Measurements from ENCODE around the gene SPRR2A. TPM values are rescaled to one million over a fixed set of nuclear protein-coding genes. Genes with fewer than 3 reads are reported as not detected.

SPRR2A gene
- total and polyA plus RNA-seq, 2 of the 8 experiments (the other 6 are each of a cell fraction or from before 2014, with no cell fraction given) = not detected

- no peak within 1 kb of the TSS for H3K27ac ChIP-seq (ENCODE audit: low read depth, low read length)
- no peaks in the 10 kb centered on the region for H3K9me3 ChIP-seq (ENCODE audit: insufficient read depth in 2 of 2, low read depth in 1 of 2, low read length in 1 of 2)
- ChIA-PET CTCF (ENCODE audit: partially characterized antibody) (interaction anchor here (0.9 kb wide), 1 partner anchor 162 kb away, joined by 4 read pairs; no protein-coding TSS in a partner anchor), POLR2A (ENCODE audit: partially characterized antibody) (no interaction called here)
- H3K4me2 ChIP-seq (ENCODE audit: insufficient read depth in 1 of 2, low read depth in 2 of 2, low read length in 2 of 2) = no peak within 1 kb of the TSS
- H2BK5ac ChIP-seq (ENCODE audit: low read depth, low read length) = no peak within 1 kb of the TSS
- no peak within 1 kb of the TSS for H2AFZ ChIP-seq (ENCODE audit: low read length)
- no peak within 1 kb of the TSS; the same call in 1 of the 2 replicates for H4K8ac ChIP-seq (ENCODE audit: extremely low read depth, insufficient read depth, low read length)
- no peak within 1 kb of the TSS for H3K18ac ChIP-seq (ENCODE audit: extremely low read depth, low read length)
- no peaks in the 10 kb centered on the region for H3K79me1 ChIP-seq (ENCODE audit: low read depth, low read length)
- no peaks in the 10 kb centered on the region for H3K36me3 ChIP-seq (ENCODE audit: control insufficient read depth in 2 of 4, insufficient read depth in 4 of 4, low read length in 3 of 4)
- H2AK5ac ChIP-seq (ENCODE audit: low read depth, low read length) = no peak within 1 kb of the TSS
- no peaks in the 10 kb centered on the region for H3K4me1 ChIP-seq (replicated peaks in 1 of 4; ENCODE audit: control insufficient read depth in 3 of 4, insufficient read depth in 4 of 4, low read length in 3 of 4)
- H3K23ac ChIP-seq (ENCODE audit: insufficient read length) = no peak within 1 kb of the TSS
- H2BK120ac ChIP-seq (replicated peaks; ENCODE audit: low read depth, low read length) = no peak within 1 kb of the TSS
- no peak within 1 kb of the TSS for H3K4me3 ChIP-seq (ENCODE audit: extremely low read depth in 1 of 4, insufficient read depth in 2 of 4, low read depth in 3 of 4, low read length in 4 of 4)
- no peak within 1 kb of the TSS for H4K5ac ChIP-seq (ENCODE audit: insufficient read length, low read depth, low read length)
- H2BK15ac ChIP-seq (ENCODE audit: low read length) = no peak within 1 kb of the TSS
- H3K9ac ChIP-seq (replicated peaks in 1 of 4; ENCODE audit: extremely low read depth in 1 of 4, low read depth in 3 of 4, low read length in 3 of 4) = no peak within 1 kb of the TSS
- H3K23me2 ChIP-seq (ENCODE audit: low read depth, low read length) = no peaks in the 10 kb centered on the region
- H3K4ac ChIP-seq (replicated peaks; ENCODE audit: insufficient read length, low read depth, low read length) = no peak within 1 kb of the TSS
- no peak for DNase-seq (ENCODE audit: low read depth in 1 of 2, low spot score in 2 of 2)
- no peak within 1 kb of the TSS for H4K91ac ChIP-seq (replicated peaks; ENCODE audit: insufficient read length, low read length)
- no peak within 1 kb of the TSS for H3K14ac ChIP-seq (ENCODE audit: insufficient read length)
- no peaks in the 10 kb centered on the region for H3K79me2 ChIP-seq (ENCODE audit: control insufficient read depth in 1 of 2, insufficient read depth in 2 of 2, low read length in 2 of 2)
- H3K27me3 ChIP-seq (replicated peaks in 1 of 4; ENCODE audit: control insufficient read depth in 3 of 4, extremely low read depth in 1 of 4, insufficient read depth in 3 of 4, low read length in 3 of 4) = peaks cover 0 to 1% (median 0%) of the 10 kb centered on the region in 4 experiments; a peak in 1 of 7 replicates
- H3K56ac ChIP-seq (replicated peaks; ENCODE audit: insufficient read length, low read depth, low read length) = no peak within 1 kb of the TSS
- no peak for FAIRE-seq
- no peak within 1 kb of the TSS for H2BK20ac ChIP-seq (ENCODE audit: low read length)
- H2BK12ac ChIP-seq (ENCODE audit: low read depth, low read length) = no peak within 1 kb of the TSS
- no peaks in the 10 kb centered on the region for H4K20me1 ChIP-seq (replicated peaks in 1 of 2; ENCODE audit: control insufficient read depth in 1 of 2, insufficient read depth in 2 of 2, low read length in 2 of 2)
- no peak for TF ChIP-seq CHD7 (IDR thresholded peaks at IDR 0.05; ENCODE audit: insufficient replicate concordance, low read length)
Observed at GRCh38 chr1:153030895-153031294, 26.4 kb downstream of the SPRR2A start, which contains the start of gene SPRR1B. Gene SPRR1B, plus strand, starts transcription at chr1:153031203. Its CDS starts 1,143 bp downstream, at chr1:153032346.

Data from H1 (cell line).